HG03460 (cell line): ENCODE data around the gene FGF14.
A peak's percentile ranks its signal among the peaks of the same experiment; 100 is the strongest.
"Not testable (repeated sequence)": the region's sequence is repeated elsewhere in the genome, so short reads cannot be mapped to it uniquely, and the experiment has no call there.

Source experiments
- ATAC-seq: cut with Tn5 transposase; IDR thresholded peaks from one replicate; pipeline ENCODE4 v1.9.1; 2021; ENCODE audit not compliant: unreplicated experiment

The FGF14 gene

DNA sequence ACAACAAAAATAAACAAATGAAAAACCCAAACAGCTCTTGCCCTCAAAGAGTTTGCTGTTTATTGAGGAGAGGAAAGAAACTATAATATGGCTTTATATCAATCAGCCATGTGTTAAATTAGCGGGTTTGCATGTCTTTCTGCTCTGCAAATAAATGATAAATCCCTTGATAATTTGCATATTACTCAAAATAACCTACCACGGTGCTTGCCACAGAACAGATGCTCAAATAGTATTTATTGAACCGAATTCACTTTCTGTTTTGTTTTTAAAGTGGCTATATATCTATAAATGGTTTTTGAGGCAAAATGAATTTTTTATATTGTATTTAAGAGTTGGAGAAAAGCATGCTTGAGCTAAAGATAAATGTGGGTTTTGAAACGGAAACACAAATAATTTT, 521.3 kb downstream of the FGF14 start:
- ATAC-seq, result no peak

DNA sequence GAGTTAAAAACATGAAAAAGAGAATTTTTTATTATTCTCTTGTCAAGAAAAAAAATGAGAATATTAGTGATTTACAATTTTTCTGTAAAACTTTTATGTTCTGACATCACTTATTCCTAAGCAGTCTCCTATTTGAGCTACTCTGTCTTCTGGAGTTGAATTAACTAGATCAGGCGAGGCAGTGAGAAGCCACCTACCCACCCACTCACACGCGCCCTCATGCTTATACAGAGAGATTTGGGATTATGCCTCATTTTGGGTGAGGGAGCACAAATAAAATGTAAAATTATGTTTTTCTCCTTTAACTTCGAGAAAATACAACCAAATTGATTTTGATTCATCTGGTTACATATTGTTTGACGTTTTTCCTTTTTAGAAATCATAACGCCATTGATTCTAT, 524.9 kb downstream of the FGF14 start:
- ATAC-seq, result no peak

DNA sequence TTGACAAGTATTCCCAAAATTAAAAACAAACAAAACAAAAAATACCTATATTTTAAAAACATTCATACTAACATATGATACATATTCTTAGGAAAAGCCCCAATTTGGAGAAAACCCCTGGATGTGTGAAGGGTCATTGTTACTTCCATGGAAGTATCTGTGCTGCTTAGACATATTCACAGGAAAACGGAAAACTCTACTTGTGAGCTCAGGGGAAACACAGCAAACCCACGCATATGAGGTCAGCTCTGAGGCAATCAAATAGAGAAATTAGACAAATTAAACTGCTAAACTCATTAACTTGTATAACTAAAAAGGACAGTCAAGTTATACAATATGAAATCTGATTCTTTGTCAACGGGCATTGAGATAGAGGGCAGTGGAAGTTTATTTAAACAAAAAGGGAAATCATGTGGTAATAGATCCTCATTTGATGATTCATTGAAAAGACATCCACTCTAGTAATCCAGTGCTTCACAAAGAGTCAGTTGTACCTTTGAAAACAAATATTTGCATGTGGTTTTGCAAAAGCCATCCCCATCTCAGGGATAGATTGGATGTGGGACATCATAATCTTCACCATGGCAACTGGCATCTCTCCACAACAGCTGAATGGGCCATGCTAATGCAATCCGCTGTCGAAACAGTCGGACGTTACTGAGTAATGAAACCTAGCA, 526.0 kb downstream of the FGF14 start:
- ATAC-seq, result no peak

DNA sequence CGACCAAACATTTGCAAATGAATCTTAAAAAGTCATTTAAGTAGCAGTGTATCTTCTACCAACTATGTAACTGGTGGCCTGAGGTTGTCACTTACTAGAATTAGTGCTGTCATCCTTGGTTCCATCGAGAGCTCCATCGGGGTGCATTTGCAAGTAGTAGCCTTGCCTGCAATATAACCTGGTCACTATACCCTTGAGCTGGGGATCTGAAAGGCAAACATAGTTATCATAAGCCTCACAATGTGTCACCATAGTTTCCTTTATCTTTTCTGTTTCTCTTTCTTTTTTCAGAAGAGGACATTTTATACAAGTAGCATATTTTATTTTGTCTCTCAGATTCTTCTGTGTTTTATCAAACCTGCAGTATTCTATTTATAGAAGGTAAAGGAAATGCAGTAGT, 526.8 kb downstream of the FGF14 start:
- ATAC-seq, result no peak

DNA sequence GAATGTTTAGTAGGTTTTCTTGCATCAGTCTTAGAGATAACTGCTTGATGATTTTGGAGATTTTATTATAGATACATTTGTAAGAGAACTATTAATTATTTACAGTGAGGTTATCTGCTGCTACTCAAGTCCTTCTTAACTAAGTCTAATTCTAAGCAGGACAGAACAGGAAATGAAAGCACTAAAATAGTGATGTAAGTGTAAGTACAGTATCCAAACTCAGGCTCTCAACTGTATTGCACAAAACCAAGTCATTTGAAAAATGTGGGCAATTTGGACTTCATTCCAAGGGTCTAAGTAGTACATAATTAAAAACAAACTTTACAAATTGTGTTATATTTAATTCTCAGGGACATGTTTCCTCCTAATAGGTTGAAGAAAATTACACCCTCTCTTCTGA, 532.3 kb downstream of the FGF14 start:
- ATAC-seq, result peak; percentile 78

DNA sequence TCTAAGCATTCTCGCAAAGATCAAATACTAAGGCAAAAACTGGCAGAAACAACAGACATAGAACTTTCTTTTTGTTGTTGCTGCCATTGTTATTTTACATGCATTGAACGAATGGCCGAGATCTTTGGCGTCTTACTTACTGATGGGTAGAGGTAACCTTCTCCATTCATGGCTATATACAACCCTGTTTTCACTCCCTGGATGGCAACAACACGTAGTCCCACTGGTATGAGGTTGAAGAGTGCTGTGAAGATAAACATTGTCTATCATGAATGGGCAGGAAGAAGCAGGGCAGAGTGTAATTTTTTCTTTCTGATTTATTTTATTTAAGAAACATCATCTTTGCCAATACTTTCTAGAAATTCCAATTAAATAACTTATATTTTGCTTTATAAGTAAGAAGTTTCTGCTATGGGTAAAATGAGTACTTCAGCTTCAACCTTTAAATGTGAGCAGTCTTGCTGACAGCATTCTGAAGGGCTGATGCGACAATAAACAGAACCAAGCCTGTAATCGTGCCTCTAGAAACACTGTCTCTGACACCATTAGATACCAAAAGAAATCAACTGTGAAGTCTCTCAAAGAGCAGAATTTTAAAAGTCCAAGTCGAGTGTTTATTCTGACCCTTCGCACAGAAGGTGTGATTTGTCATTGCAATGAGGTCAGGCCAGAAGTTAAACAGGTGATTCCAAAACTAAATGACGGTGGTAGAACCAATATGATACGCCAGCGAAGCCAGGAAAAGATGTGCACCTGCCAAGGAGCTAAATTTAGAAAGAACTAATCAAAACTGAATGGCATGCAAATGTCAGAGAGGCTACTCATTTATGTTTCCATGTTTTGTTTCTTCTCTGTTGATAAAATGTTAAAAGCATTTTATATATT, 533.0 kb downstream of the FGF14 start:
- no peak for ATAC-seq

DNA sequence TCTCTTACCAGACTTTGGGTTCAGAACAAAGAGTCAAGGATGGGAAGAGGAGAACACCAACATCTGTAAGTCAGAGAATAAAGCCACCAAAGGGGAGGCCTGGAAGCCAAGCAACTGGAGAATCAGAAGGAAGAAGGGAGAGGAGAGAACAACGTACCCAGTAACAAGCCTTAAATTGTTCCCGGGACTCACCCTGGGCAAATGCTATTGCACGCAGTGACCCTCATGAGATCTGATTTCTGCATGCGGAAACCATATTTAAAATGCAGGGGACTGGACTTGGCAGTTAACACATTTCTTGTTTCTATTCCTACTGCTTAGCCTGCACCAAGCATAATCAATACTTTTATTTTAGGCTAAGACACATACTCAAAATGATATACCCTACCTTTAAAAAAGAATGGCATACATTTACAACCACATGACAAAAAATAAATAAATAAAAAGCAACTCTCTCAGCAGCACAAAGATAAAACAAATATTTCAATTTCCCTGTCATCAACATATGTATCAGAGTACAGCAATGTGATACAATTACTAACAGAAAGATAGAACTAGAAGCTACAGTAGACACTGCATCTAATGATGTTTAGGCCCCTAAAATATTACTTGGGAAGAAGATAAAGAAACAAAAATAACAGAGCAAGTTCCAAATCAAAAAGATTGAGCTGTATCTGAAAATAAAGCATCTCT, 534.8 kb downstream of the FGF14 start:
- ATAC-seq, result no peak

DNA sequence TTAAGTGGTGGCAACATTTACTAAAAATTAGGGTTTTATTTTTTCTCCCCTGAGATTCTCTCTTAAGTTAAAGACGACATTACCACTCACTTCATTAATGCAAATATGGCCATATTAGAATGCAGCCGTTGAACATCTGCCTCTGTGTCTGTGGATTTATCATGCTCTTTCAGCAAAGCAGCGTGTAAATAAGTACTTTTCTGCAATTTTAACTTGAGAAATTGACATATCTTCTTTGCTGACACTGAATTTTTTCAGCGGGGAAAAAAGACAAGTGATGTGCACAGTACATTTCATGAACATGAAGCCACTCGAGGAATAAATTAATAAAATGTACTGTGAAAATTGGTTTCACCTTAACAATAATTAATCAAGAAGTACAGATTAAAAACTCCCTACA, 543.0 kb downstream of the FGF14 start:
- ATAC-seq, result no peak

DNA sequence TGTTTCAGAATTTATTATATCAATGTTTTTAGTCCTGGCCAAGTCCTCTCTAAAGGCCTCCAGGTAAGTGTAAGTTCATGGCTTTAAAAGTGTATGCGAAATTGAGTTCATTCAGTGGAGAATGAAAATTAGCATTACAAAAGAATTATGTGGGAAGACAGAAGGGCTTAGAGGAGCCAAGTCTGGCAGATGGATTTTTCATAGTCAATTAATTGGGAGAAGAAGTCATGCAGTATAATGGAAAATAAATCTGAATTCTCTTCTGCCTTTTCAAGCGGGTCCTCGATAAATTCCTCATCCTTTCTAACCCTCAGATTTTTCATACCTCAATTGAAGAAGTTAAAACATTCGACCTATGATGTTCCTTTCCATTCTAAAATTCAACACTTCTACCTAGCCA, 555.1 kb downstream of the FGF14 start:
- ATAC-seq, result no peak

DNA sequence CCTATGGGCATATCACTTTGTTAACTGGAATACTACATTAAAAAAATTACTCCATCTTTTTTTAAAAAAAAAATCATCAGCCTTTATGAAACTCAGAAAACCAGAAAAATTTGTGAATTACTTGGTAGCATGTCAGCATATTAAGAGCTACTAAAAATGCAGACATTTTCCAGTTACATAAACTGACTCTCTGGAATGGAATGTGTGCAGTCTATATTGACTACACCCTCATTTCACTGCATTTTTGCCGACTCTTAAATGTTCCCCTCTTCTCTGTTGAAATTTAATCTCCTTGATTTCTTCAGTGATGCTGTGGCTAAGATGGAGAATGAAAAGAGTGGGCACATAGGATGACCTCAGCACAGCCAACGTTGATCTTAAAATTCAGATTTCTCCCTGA, 555.6 kb downstream of the FGF14 start:
- no peak for ATAC-seq

DNA sequence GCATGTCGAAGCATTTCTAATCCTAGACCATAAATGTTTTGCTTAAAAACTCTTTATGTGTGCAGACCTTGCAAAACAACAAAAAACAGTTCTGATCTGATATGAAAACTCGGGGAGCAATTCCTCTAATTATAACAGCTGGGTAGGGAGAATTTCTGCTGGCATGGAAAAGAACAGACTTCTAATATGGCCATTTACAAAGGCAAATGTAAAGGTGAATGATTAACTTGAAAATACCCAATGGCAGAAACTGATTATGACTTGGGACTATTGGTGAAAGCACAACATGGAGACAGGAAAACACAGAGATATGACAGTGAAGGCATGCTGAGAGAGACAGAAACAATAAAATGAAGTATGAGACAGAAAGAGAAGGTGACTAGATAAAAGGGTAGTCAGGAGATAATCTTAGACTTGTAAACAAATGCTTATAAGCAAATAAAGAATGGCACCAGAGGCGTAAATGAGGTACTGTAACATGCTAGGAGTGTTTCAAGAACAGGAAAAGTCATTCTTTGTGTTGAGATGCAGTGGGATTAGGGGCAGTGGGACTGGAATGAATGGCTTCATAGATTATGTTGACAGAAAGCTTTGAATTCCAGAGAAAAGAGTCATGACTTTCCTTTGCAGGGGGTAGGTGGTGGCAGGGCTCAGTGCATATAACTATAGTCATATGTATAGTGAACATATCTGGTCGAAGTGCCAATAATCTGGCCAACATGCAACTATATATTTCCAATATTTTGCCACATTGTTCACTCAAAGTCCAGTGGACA, 556.4 kb downstream of the FGF14 start:
- ATAC-seq, result no peak

DNA sequence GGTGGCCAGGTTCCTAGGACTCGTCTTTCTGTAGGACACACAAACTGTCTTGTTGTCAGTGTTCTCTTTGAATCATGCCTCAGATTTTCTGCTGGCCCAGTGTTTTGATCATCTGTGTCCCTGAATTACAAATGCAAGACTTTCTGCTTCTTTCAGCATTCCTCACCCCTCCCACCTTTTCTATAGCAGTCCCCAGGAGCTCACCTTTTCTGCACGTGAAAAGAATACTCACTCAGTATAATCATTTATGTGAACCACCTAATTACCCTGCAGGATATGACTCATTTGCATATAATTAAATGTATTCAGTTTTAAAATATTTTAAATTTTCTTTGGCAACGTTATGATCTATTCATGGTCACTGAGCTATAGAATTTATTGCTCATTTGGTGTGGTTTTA, 560.1 kb downstream of the FGF14 start:
- no peak for ATAC-seq

DNA sequence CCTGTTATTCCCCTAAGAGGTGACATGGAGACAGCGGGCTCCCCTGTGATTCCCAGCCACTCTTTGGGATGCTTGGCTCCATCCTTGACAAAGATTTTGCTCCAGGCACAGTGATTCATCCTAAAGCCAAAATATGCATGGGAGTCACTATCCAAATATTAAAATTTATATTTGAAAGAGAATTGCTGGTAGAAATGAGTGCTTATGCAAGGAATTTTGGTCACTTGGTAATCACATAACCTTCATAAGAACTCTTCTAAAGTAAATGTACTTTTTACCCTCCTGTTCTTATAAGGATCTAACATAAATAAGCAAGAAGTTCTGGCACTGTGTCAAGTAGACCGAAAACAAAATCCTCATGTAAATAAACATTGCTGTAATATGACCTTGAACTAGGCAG, 563.5 kb downstream of the FGF14 start:
- ATAC-seq, result no peak

DNA sequence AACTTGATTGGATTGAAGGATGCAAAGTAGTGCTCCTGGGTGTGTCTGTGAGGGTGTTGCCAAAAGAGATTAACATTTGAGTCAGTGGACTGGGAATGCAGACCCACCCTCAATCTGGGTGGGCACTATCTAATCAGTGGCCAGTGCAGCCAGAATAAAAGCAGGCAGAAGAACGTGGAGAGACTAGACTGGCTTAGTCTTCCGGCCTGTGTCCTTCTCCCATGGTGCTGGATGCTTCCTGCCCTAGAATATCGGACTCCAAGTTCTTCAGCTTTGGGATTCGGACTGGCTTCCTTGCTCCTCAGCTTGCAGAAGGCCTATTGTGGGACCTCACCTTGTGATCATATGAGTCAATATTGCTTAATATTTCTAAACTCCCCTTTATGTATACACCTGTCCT, 564.1 kb downstream of the FGF14 start:
- ATAC-seq, result not testable (repeated sequence)

DNA sequence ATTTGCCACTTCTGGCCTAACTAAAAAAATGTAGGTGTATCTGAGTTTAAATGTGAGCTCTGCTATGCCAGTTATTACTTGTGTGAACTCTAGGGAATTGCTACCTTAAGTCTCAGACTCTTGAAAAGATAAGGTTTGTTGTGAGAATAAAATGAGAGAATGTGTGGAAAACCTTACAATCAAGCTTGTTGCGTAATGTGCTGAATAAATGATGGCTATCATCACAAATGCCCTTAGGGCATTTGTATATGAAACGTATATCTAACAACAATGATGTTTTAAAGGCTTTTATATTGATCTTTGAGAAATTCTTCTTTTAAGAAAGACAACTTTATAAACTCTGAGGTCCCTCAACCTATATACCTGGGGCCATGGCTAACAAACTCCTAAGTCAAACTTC, 564.6 kb downstream of the FGF14 start:
- no peak for ATAC-seq

DNA sequence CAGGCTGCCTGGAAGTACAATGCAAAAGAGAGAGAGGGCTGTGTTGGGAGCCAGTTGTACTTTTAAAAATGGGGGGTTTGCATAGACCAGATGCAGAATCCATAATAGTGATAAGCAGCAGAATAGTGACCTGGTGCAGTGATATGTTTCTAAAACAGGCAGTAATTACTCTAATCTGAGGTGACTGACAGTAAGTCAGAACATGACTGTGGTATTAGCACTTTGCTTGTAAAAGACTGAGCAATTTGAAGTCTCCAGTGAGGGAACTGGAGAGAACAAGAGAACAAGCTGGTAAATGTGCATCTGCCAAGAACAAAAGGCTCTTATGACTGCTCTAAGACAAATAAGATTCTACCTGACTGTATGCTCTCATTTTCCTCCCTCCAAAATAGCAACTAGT, 565.9 kb downstream of the FGF14 start:
- no peak for ATAC-seq

DNA sequence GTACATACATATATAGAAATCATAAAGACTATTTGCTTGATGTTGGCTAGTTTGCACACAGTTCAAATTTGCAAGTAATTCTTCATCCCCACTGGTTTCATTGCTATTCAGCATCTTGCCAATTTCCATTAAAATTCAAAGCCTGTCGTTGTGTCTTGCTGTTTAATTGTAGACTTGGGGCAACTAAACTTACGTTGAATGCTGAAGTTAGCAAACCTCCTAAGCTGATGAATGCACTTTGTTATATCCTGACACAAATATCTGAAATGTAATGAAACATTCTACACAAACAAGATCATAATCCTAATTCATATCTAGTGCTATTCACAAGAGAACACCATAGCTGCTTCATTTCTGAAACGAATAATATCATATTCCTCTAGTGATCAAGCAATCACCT, 568.2 kb downstream of the FGF14 start:
- ATAC-seq, result no peak

DNA sequence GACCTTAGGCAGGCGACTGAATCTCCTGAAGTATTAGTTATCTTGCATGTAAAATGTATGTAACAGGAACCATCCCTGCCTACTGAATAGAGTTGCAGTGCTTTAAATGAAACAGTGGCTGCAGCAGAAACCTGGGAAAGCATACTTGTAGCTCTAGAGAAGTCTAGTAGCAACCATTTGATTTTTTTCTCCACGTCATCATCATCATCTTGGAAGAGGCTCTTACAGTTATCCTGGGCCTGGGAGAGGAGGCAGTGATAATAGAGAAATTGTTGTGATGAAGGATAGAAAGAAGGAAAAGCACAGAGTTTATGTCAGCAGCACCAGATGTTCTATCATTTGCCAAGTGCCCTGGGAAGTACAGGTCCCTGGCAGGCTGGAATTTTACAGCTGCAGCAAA, 571.8 kb downstream of the FGF14 start:
- ATAC-seq, result no peak

DNA sequence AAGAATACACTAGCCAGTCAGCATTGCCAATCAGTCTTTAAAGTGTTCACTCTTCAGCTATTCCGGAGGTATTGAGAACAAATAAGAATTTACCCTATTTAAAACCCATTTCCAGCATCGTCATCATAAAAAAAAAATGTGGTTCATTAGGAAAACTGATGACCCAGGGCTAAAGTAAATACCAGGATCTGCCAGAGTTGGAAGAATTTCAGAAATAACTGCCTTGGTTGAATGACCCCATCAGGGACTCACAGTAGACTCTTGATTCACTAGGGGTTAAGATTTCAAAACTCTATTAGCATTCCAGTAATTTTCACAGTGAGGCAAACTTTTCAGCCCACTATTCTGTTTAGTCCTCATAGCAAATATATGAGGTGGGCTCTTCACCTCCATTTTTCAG, 572.4 kb downstream of the FGF14 start:
- no peak for ATAC-seq

DNA sequence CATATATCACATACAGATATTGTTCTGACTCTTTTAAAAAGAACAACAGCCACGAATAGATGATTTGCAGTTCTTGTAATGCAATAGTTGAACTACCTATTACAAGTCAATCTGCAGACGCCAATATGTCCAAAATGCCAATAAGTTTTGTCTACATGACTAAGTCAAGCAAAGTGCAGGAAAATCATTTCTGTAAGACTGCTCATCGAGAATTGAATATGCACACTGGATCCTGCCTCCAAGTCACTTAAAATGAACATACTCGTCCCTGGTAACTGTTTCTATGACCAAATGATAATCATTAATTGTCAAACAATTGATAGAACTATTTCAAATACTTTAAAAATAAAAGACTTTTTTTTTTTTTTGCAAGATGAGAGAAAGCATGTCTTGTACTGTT, 573.7 kb downstream of the FGF14 start:
- ATAC-seq, result no peak

DNA sequence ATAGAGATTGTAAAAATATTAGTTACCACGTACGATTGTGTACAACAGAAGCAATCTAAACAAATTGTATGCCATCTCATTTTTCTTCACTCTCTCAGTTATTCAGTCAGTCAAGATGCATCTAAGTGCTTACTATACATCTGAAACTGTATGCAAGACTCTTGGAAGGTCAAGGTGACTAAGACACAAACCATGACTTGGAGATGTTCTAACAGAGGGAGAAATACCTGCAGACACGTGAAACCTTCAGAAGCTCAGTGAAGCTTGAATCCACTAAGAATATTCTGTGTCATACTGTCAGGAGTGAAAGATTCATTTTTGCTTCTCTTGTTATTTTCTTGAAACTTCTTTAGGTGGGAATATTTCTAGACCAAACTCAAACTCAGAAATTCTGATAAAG, 584.0 kb downstream of the FGF14 start:
- no peak for ATAC-seq
